Glomerular visceral epithelial cell (primary cell): ENCODE results near the gene ALDH1B1.

Experiments used
- DNase-seq: peaks from one replicate; pipeline ENCODE4 v3.0.0-alpha.2; 2016; ENCODE audit errors: extremely low spot score

The ALDH1B1 gene

DNA sequence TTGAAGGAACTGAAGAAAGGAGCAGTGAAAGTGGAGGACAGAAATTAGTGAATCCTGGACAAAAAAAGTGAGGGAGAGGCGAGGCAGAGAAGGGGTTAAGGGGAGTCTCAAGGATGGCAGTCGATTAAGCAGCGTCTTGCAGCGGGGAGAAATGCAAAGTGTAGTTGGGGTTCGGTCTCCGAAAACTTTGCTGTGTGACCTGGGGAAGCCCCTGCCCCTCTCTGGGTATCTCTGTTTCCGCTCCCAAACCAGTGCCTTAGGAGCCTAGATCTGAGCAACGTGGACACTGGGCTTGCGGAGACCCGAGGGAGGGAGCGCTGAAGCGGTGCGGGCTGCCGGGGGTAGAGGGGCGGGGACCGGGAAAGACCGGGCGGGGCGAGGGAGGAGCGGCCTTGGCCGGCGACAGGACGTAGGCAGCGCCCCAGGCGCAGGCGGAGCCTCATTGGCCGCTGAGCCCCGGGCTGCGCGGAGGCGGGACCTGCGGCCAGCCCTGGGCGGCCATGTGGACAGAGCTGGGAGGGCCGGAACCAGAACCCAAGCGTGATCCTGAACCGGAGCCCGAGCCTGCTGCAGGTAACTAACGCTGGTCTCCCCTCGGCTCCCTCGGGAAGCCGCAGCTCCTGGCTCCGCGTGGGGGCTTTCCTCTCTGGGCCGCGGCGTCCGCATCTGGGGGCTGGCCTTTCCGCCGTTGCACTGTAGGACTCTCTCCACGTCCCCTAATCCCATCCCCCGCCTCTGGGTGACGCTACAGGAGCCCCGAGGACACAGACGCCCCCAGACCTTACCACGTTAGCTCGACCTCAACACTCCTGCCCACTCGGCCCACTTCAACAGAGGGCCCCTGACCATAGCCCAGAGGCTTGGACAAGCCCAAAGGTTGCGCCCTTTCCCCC, at the start of gene ALDH1B1:
Gene ALDH1B1 (plus strand): TSS at position 468 of the 893 bp plus-strand sequence. CDS start 3,047 bp downstream, outside the sequence.
- peak; percentile 90 for DNase-seq

DNA sequence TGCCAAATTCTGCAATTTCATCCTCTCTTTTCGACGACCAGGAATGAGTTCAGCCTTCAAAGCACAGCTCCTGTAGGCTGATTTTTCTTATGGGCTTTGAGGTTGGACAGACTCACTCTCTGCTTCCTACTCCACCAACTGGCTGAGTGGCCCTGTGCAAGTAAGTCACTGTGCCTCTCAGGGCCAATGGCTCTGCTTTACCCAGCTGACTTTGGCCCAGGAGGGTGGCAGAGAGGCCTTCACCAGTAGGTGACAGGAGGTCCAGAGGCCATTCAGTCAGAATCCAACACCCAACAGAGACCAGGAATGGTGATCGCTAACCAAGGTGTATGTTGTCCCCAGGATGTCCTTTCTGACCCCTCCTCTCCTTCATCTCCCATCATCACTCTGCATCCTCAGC, 49.5 kb upstream of the ALDH1B1 start:
- DNase-seq: no peak

DNA sequence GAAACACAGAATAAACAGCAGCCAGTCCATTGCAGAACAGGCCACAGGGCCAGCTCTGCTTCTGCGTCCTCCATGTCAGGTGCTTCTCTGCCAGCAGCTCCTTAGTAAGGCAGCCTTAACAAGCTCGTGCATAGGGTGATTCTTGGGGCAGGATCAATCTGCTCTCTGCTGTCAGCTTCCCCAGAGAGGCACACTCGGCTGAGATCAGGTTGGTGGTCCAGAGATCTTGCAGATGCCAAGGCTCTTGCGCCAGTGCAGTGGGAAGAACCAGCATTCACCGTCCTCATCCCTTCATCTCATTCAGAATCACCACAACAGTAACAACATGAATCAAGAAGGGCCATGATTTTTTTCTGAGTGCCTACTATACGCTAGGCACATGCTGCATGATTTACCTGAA, 49.0 kb upstream of the ALDH1B1 start:
- DNase-seq: no peak

- DNase-seq: no peak
Observed at GRCh38 chr9:38344566-38345324, 47.8 kb upstream of the ALDH1B1 start.

DNA sequence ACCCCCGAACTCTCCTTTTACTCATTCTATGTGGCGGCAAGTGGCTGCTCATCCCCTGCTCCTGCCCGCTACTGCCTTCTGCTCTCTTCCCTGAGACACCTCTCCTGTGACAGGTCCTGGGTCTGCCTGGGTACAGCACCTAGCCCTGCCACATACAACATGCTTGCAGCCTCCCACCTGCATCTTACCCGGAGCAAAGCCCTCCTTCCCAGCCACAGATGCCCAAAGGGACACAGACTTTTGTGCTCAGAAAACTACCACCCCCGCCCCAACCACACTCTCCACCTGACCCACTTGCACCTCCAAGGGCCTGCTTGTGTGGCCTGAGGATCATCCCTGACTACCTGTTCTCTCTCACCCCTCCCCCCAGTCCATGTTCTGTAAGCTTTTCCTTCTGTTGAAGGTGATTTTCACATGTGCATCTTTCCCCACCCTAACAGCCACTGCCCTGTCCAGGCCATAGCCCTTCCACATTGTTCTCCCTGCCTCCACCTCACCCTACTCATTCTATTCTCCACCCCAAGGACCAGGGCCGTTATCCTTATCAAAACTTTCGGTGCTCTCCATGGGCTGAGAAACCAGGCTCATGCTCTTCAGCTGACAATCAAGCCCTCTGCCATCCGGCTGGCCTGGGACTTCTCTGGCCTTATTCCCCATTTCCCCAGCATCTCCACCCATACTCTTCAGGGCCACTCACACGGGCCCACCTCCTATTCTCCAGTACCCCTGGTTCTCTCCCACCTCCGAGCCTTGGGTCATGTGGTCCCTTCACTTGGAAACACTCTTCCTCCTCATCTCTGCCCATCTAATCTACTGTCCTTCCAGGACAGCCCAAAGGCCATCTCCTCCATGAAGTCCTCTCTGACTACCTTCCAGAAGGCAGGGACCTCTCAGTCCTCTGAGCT, 46.4 kb upstream of the ALDH1B1 start:
- DNase-seq: no peak

DNA sequence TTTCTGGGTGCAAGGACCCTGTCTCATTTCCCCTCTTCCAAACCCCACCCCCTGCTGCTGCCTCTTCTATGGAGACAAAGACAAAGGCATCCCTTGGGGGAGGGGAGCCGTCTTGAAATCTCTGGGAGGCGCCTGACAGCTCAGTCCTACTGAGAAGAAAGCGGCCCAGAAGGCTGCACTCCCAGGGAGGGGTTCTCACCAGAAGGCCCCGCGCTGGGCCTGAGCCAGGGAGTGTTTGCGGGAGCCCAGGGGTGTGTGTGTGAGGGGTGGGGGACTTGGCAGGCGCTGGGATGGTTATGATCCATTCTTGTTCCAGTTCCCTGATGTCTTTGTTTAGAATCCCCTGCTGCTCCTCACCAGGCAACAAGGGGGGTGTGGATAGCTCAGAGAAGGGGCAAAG, 45.7 kb upstream of the ALDH1B1 start:
- DNase-seq: no peak

DNA sequence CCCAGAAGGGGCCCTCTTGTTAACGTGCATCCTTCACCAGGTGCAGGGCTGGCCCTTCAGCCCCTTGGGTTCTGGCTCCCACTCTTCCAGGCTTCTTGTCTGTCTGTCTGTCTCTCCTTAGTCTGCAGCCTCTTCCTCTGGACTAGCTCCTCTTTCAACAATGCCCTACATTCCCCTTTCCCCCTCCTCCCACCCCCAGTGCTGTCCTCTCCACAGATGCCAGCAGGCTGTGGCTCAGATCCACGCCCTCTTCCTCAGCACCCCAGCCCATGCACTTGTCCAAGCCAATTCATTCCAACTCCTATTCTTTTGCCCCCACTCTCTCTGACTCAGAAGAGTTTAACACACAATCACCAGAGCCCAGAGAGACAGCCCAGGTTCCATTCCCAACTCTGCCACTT, 45.2 kb upstream of the ALDH1B1 start:
- no peak for DNase-seq

DNA sequence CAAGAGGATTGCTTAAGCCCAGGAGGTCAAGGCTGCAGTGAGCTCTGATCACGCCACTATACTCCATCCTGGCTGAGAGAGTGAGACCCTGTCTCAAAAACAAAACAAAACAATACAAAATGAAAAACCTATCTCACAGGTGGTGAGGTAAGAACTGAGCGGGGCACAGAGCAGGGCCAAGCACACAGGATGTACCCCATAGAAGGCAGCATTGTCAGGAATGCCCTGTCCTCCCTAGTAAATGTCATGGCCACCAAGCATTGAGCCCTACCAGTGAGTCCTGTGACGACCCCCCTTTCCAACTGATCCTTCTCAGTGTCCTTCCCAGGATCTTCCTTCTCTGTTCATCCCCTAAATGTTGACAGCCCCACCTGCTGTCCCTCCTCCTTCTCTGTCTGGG, 44.6 kb upstream of the ALDH1B1 start:
- no peak for DNase-seq

DNA sequence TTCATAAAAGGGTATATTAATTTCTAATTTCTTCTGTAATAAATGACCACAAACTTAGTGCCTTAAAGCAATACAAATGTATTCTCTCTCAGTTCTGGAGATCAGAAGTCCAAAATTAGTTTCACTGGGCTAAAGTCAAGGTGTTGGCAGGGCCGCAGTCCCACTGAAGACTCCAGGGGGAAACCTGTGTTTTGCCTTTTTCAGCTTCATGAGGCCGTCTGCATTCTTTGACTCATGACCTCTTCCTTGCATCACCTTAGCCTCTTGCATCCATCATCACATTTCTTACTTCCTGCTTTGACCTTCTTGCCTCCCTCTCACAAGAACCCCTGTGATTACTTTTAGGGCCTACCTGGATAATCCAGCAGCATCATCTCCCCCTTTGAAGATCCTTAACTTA, 42.0 kb upstream of the ALDH1B1 start:
- no peak for DNase-seq

GRCh38 chr9:38352530-38353328, 39.8 kb upstream of the ALDH1B1 start:
- DNase-seq: no peak

DNA sequence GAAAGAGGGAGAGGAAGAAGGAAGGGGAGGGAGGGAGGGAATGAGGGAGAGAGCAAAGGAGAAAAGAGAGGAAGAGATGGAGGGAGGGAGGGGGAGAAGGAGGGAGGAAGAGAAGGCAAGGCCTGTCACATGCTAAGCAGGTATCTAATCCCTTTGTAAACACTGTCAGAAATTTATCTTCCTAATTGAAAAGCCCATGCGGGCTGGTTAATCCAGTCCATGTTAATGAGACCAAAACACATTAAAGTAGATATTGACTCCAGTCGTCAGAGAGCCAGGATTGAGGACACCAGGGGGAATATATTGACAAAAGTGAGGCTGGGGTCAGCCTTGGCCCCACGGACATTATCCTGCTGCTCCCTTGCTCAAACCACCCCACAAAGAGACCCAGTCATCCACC, 37.4 kb upstream of the ALDH1B1 start:
- no peak for DNase-seq

- DNase-seq: no peak
Observed at GRCh38 chr9:38355517-38356120, 36.9 kb upstream of the ALDH1B1 start.

DNA sequence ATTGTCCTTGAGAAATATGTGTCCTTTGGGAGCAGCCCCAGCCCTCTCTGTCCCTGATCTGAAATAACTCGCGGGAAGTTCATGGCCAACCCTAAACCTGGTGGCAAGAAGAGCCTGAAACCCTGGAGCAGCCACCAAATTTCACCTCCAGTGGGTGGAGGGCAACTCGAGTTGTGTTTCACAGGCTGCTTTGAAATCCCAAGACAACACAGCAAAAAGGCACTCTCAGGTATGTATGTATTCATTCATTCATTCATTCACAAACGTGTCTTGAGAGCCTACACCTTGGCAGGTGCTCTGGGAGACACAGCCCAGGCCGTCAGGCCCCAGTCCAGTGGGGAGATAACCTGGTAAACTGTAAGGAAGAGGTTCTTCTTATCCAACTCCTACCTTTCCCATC, 35.7 kb upstream of the ALDH1B1 start:
- no peak for DNase-seq

GRCh38 chr9:38357350-38358114, 35.0 kb upstream of the ALDH1B1 start:
- no peak for DNase-seq

- peak; percentile 60 for DNase-seq
Observed at GRCh38 chr9:38358390-38359296, 33.9 kb upstream of the ALDH1B1 start.

DNA sequence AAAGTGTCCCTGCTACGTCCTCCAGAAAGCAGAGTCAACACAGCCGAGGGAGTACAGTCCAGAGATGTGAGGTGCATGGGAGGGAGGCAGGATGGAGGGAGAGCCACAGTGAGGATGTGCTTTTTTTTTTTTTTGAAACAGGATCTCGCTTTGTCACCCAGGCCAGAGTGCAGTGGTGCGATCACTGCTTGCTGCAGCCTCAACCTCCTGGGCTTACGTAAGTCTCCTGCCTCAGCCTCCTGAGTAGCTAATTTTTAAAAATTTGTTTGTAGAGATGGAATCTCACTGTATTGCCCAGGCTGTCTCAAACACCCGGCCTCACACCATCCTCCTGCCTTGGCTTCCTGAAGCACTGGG, 33.2 kb upstream of the ALDH1B1 start:
- DNase-seq: no peak

DNA sequence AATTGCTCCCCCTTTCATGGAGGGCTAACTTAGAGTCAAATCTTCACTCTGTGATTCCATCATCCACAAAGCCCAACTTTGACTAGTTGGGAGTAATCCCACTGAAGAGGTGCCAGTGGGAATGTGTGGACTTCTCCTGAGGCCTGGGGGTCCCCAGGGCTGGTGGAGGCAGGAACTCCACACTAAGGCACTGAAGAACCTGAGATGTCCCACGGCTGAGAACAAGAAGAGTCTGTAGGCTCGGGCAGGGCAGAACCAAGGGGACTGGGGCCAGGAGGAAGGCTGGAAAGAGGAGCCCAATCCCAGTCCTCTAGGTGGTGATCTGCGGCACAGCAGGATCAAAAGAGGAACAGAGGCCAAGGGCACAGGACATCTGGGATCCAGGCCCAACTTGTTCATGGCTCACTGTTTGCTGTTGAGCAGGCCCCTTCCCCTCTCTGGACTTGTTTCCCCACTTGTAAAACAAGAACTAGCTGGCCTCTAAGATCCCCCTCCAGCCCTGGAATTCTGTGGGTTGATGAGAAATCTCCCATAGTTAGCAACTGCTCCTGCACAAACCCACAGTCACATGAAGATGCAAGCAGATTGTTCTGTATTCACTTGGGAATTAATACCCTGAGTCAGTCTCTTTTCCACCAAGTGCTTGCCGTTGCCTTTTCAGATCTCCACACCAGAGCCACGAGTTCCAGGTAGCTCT, 32.7 kb upstream of the ALDH1B1 start:
- no peak for DNase-seq

- no peak for DNase-seq
Observed at GRCh38 chr9:38360839-38361472, 31.5 kb upstream of the ALDH1B1 start.
